ENCODE measurements around the gene LRRC10B. TPM values are rescaled to one million over a fixed set of nuclear protein-coding genes. Genes with fewer than 3 reads are reported as not detected.
"Not testable (repeated sequence)": the region's sequence is repeated elsewhere in the genome, so short reads cannot be mapped to it uniquely, and the experiment has no call there.

LRRC10B gene
- total and polyA plus RNA-seq, 12 donors = 0.33 to 2.6 (median 0.70) TPM; not detected in 1

DNA sequence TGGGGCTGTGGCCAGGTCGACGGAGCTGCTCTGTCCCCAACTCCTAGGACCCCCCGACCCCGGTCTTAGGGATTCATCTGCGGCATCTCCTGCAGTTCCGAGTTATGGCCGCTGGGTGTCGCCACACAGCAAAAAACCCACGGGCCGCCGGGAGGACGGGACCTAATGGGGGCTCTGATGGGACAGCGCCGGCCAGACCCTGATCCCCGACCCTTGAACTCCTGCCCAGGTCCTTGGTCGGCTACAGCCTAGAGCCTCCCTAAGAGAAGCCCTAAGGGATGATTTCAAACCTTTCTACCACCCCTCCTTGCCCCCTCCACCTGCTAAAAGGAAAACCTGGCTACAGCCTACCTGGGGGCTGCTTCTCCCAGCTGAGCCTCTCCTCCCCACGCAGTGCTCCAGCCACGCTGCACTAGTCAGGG, 30.8 kb upstream of the LRRC10B start:
- intact Hi-C loops (cut with DNase I) = loop anchor here (1.0 to 10.0 kb wide), 14 partner anchors 35 to 255 kb away; partner anchors contain the start of gene SYT7 (in 1 of the 10)
- TF ChIP-seq CTCF (IDR thresholded peaks at IDR 0.05) = peak; percentile 91 to 97 (median 94)
- no peaks in the 10 kb centered on the region for H3K27me3 ChIP-seq
- DNase-seq = peak; percentile 47 to 59
- peaks cover 0 to 11% (median 0%) of the 10 kb centered on the region in 9 donors for H3K36me3 ChIP-seq
- H3K9me3 ChIP-seq = peaks cover 0 to 9% (median 0%) of the 10 kb centered on the region in 11 donors
- H3K4me1 ChIP-seq = peaks cover 3 to 41% (median 17%) of the 10 kb centered on the region in 9 donors
- H3K4me3 ChIP-seq = no peak overlapping the region
- ATAC-seq = peak; percentile 5 to 54 (median 42)
- peak overlapping the region in 5 of 10 donors; percentile 19 to 61 (median 44) for H3K27ac ChIP-seq
- WGBS, 2 donors = 3 to 4% methylated on average over 18 of the region's 18 CpGs

DNA sequence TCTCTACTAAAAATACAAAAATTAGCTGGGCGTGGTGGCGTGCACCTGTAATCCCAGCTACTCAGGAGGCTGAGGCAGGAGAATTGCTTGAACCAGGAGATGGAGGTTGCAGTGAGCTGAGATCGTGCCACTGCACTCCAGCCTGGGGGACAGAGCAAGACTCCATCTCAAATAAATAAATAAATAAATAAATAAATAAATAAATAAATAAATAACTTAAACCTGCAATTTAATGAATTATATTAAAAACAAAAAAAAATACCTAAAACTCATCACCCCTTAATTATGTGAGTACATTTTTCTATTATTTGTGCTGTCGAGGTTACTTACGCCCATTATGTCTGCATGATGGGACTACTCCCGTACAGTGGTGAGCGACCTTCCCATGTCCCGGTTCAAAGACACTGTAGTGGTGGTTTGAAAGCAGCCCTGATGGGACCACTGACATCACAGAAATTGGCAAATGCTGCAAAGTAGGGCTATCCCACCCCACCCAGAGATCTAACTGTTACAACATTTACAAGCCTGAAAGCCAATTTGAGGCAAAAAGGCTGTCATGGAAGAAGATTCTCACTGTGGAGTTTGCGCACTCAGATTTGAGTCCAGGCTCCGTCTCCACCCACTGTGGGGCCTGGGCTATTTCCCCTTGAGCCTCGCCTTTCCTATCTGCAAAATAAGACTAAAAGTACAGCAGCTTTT, 29.0 kb upstream of the LRRC10B start:
- intact Hi-C loops (cut with DNase I) = loop anchor here (2.0 to 10.0 kb wide), 11 partner anchors 33 to 253 kb away; partner anchors contain the start of gene SYT7 (in 1 of the 10)
- H3K4me1 ChIP-seq = peaks cover 3 to 33% (median 17%) of the 10 kb centered on the region in 9 donors
- not testable (repeated sequence) for H3K36me3 ChIP-seq, DNase-seq, ATAC-seq, H3K9me3 ChIP-seq, H3K27me3 ChIP-seq, H3K27ac ChIP-seq, H3K4me3 ChIP-seq
- 88 to 93% methylated on average over 11 of the region's 11 CpGs for WGBS, 2 donors

DNA sequence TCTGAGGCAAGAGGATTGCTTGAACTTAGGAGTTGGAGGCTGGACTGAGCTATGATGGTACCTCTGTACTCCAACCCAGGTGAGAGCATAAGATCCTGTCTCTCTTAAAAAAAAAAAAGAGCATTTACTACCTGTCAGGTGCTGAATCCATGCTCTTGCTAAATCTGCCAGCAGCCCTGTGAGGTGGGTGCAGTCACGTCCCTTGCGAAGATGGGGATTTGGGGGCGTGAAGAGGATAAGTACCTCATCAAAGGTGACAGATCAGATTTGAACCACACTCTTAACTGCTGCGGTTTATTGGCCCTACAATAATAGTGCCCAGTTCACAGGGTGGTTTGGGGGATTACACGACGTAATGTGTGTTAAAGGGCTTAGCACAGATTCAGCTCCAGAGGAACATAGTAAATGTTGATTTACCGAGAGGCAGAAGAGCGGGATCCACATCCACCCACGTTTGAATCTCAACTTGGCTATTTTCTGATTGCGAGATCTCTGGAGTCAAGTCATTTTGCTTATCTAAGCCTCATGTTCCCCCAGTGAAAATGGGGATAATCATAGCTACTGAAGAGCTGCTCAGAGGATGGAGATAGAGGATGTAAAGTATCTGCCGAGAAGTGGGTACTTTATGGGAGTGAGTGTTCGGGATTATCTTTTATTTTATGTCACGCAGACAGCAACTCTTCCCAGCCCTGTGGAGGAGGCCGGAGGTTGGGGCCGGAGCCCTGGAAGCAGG, 28.1 kb upstream of the LRRC10B start:
- DNase-seq (no peak), ATAC-seq (no peak)
- no peak for TF ChIP-seq CTCF (IDR thresholded peaks at IDR 0.05)
- Histone ChIP-seq H3K4me1 (peaks cover 3 to 33% (median 17%) of the 10 kb centered on the region in 9 donors), H3K27me3 (no peaks in the 10 kb centered on the region), H3K4me3 (no peak overlapping the region), H3K9me3 (no peaks in the 10 kb centered on the region), H3K27ac (no peak overlapping the region), H3K36me3 (no peaks in the 10 kb centered on the region)
- WGBS, 2 donors = 78 to 79% methylated on average over 15 of the region's 15 CpGs
- intact Hi-C loops (cut with DNase I) = loop anchor here in 1 of 10 donors (10.0 kb wide), 1 partner anchor 94 kb away; no protein-coding TSS in a partner anchor

GRCh38 chr11:61480994-61481335, 27.6 kb upstream of the LRRC10B start:
- peak in 1 of 2 donors; percentile 48 for DNase-seq
- Histone ChIP-seq H3K4me3 (no peak overlapping the region), H3K27me3 (no peaks in the 10 kb centered on the region), H3K27ac (peak overlapping the region in 3 of 10 donors; percentile 19 to 26 (median 22)), H3K9me3 (no peaks in the 10 kb centered on the region), H3K36me3 (no peaks in the 10 kb centered on the region), H3K4me1 (peaks cover 3 to 33% (median 17%) of the 10 kb centered on the region in 9 donors)
- TF ChIP-seq CTCF (IDR thresholded peaks at IDR 0.05) = no peak
- intact Hi-C loops (cut with DNase I) = loop anchor here in 1 of 10 donors (10.0 kb wide), 1 partner anchor 94 kb away; no protein-coding TSS in a partner anchor
- peak in 6 of 8 donors; percentile 23 to 62 (median 33) for ATAC-seq
- WGBS, 2 donors = 32 to 36% methylated on average over 7 of the region's 7 CpGs

Data from heart right ventricle (tissue), 16 donors.